NCI-H2196 treated with DMSO at 0.1 percent for 48 hours (cell line): Measurements from ENCODE around the gene TAS1R3.
A peak's percentile ranks its signal among the peaks of the same experiment; 100 is the strongest.

Source experiments
- DNase-seq: peaks from one replicate; lab custom pipeline; 2025; ENCODE audit not compliant: unreplicated experiment; lab: John Stamatoyannopoulos, UW

The TAS1R3 gene

DNA sequence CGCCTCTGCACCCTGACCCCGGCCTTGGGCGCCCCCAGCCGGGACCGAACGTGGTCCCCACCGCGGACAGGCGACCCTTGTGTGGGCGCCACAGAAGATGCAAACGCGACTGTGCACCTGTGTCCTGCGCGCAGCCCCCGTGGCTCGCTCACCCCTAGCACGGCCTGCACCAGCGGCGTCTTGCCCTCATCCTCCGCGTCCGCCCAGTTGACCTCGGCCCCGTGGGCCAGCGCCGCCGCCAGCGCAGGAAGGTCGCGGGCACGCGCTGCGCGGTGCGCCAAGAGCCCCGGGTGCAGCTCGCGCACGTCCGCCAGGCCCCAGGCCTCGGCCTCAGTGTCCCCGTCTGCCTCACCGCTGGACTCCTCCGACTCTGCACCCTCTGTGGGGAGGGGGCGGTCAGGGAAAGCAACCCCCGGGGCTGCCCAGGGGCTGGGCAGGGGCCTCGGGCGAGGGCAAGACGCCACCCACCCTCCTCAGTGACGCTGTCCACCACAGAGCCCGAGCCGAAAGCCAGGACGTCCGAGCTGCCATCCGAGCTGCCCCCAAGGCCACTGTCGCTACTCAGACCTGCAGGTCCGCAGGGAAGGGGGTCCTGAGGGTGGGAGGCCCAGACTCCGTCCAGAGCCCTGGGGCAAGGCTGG is 36.7 kb upstream of the TAS1R3 start:
- no peak for DNase-seq

DNA sequence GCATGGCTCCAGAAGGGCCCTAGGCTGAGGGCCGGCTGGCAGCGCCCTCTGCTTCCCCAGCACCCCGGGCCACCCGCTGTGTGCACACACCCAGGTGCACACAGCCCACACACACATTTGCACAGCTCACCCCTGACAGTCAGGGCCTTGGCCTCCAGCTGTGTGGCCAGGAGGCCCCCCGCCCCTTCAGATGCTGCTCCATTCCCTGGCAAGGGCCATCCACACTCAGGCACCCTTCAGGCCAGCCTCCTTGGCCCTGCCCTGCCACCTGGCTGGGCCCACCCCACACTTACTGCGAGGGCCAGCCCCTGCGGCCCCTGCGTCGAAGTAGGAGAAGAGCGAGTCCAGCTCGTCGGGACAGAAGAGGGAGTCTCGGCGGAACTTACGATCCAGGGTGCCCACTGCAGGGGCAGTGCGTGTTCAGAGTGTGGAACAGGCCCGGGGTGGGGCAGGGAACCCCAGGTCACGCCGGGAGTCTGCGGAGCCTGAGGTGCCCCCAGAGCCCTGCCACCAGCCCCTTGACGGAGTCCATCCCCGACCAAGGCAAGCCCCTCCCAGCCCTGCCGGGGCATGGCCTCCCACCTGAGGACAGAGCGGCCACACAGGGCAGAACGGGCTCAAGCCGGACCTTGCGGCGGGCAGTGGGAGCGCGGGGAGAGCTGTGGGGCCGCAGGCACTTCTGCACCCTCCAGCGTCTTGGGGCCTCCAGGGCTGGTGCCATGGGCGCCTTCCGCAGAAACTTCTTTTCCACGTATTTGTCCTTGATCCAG is 35.7 kb upstream of the TAS1R3 start:
- DNase-seq = no peak

DNA sequence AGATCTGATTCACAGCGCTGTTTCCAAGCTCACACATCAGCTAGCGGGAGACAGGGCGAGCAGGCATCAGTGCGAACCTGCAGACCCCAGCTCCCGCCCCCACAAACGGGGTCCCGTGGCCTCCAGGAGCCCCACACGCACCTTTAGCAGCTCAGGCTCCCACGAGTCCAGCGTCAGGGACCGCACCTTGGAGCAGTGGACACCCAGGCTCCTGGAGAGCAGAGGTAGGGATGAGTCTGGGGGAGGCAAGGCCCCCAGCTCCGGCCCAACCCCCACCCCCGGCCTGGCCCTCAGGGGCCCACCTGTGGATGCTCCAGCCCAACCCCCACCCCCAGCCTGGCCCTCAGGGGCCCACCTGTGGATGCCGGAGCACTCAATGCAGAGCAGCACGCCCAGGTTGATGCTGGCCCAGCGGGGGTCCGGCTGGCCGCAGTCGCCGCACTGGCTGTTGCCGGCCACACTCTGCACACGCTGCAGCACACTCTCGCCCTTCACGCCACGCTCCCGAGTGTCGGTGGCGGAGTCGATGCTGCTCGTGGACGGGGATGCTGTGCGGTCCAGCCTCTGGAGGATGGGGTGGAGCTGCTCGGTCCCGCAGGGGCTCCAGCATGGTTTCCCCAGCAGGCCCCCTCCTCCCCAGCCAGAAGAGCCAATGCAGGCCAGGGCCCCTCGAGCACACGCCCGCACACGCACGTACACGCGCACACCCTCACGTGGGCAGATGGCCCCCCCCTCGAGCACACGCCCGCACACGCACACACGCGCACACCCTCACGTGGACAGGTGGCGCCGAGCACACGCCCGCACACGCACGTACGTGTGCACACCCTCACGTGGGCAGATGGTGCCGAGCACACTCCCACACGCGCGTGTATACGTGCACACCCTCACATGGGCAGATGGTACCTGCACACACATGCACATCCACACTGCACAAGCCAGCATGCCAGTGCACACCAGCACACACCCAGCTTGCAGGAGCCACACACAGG is 34.7 kb upstream of the TAS1R3 start:
- DNase-seq = no peak

DNA sequence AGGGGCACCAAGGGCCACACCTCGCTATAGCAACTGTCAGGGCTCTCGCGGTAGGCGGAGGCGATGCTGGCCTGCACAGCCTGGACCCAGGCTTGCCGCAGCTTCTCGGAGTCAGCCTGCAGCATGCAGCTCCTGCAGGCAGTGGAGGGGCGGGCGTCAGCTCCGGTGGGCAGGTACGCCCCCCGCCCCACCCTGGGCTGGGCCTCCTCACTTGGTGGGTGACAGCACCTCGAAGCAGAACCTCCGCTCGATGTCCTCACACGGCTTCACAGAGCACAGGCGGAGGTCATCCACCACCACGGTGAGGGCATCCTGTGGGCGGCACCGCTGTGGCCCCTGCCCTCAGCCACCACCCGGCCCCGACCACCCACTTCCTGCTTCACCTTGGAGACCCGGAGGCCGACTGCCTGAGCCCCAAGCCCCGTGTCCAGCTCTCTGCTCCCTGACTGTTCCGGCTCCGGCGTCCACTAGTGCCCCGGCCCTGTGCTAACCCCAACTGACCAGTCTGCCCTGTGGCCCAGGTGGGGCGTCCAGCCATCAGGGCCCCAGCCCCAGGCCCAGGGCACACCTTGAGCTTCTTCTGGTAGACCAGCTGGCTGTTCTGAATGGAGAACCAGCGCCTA is 33.2 kb upstream of the TAS1R3 start:
- DNase-seq = no peak

DNA sequence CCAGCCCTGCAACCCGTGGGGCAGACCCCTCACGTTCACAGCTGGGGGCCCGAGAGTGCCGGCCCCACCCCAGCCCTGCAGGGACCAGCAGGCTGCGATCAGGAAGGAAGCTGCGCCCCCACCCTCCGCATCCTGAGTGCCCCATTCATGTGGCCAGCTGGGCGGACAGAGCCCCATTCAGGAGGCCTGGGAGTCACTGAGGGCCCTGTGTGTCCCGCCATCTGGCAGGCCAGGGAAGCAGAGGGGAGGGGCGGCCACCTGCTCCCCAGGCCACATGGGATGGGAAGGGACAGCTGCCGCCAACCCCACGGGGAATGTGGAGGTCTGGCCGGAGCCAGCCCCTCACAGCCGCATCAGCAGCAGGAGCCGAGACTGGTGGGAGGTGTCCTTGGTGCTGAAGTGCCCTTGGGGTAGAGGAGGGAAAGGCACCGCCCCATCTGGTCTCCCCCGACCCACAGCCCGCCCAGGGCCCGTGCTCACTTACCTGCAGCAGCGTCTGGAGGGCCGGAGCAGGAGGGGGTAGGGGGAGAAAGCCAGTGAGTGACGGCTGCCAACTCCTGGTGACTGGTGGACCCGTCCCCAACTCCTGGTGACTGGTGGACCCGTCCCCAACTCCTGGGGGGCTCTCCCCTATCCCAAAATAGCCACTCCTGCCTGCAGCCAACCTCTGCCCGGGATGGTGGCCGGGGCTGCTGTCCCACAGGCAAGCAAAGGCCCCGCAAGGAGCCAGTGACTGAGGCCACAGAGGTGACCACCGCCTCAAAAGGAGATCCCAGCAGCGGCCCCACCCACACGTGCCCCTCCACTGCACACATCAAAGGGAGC is 32.0 kb upstream of the TAS1R3 start:
- DNase-seq = no peak

DNA sequence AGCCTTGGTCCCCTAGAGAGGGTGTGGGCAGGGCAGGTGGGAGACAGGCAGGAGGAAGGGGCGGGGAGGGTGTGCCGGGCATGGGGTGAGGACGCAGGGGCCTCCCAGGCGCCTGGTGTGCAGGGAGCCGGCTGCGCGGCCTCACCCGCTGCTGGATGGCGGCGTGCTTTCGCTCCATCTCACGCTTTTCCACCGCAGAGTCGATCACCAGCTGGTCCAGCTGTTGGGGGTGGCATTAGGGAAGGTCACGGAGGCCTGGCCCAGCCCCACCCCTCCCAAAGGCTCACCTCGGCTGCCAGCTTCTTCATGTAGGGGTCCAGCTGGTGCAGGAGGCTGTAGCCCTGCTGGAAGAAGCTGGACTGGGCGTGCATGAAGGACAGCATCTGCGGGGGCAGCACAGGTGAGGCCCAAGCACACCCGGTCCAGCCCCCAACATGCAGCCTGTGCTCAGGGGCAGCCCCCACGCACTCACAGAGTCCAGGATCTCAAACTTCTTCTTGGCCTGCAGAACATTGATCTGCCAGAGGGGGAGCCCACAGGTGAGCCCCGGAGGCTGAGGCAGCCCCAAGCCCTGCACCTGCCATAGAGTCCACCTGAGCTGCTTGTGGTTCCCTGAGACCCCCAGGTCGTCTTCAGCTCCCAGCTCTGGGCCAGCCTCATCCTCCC is 31.3 kb upstream of the TAS1R3 start:
- no peak for DNase-seq

DNA sequence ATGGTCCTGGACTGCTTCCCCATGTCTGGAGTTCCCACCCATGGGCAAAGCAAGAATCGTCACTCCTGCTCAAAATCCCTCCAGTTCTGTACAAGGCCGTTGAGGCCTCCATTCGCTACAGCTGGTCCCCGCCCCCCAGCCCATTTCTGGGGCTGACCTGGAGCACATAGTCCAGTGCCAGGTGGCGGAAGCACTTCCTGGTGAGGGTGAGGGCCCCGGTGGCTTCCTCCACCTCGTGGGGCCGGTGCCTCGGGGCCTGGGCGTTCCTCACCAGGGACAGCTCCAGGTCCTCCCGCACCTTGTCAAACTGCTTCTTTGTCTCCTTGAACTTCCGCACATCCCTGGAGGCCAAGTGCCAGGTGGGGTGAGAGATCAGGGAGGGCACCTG is 30.7 kb upstream of the TAS1R3 start:
- no peak for DNase-seq

DNA sequence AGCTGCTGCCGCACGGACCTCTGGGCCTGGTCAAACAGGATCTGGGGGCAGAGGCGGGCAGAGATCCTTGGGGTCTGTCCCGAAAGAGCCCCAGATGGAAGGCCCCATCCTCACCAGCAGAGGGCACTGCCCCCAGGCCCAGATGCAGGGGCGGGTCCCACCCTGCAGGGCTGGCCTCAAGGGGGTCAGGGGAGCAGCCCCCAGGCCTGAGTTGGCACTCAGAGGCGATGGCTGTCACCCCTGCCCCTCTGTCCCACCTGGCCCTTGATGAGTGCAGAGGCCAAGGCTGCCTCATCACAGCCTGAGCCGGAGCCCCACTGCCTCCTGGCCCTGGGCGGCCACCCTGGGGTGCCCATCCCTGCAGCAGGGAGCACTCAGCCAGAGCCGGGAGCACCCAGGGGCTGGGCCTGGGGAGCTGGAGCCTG is 29.1 kb upstream of the TAS1R3 start:
- no peak for DNase-seq

DNA sequence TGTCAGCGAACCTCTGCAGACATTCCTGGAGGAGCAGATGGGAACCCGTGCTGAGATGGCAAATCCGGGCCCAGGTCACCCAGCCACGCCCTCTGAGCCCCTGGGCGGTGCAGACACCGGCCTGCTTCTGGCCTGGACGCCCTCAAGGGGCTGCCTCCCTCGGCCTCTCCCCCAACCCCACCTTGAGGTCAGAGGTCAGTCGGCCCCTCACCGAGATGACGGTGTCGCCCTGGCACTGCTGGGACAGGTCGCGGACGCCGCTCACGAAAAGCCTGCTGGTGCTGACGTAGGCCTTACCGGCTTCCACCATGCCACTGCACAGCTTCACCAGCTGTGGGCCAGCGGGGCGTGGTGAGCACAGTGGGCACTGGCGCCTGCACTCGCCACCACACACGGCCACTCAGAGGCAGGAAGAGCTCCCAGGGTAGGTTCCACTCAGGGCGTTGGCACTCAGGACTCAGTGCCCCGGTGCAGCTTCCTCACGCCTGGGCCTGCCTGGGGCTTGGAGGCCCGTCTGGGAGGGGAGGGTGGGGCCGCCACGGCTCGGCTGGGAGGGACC is 28.1 kb upstream of the TAS1R3 start:
- DNase-seq = no peak

DNA sequence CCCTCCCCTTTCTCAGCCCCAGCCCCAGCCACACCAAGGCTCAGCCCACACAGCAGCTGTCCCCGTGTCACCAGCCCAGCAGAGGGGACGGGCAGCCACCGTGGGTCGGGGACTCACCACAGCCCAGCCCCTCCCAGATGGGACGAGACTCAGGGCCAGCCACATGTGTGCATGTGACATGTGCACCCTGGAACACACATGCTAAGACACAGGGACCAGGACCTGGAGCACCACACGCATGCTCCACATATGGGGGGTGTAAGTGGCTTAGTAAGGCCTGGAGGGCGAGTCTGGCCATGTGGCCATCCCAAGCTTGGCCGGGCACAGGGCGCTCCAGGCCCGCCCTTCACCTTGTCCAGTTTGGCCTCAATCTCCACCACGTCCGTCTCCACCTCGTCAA is 27.3 kb upstream of the TAS1R3 start:
- no peak for DNase-seq

DNA sequence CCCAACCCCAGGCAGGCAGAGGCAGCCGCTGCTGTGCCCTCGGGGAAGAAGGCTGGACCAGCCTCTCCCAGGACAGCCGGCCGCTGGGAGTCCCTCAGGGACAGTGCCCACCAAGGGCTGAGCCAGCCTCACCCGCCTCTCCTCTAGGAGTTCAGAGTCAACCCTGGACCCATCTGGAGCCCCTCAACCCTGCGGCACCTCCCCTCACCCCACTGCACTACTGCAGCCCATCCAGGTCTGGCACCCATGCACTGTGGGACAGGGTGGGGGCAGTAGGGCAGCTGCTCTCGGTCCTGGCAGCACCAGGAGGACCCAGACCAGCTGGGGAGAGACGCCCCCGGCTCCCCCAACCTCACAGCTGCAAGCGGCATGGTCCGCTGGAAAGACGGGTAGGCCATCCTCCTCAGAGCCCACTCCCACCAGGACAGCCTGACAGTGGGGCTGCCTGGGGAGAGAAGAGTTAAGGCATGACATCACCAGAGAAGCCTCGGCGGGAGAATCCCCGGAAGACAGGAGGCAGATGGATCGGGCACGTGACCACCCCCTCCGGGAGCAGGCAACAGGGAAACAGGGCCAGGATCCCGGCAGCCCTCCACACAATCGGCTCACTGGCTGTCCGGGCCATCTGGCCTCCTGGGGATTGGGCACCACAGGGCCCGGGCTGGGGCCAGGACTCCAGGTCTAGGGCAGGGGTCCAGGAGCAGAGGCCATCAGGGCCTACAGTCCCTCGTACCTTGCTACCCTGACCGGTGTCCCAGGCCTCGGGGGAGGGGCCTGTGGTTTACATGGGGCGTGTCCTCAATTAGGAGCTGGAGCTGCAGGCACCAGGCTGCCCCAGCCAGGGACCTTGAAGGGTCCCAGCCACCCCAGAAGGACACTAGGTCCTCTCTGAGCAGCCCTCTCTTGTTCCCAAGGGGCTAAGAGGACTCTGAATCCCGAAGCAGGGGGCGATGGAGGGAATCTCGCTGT is 26.5 kb upstream of the TAS1R3 start:
- DNase-seq = peak; percentile 80

DNA sequence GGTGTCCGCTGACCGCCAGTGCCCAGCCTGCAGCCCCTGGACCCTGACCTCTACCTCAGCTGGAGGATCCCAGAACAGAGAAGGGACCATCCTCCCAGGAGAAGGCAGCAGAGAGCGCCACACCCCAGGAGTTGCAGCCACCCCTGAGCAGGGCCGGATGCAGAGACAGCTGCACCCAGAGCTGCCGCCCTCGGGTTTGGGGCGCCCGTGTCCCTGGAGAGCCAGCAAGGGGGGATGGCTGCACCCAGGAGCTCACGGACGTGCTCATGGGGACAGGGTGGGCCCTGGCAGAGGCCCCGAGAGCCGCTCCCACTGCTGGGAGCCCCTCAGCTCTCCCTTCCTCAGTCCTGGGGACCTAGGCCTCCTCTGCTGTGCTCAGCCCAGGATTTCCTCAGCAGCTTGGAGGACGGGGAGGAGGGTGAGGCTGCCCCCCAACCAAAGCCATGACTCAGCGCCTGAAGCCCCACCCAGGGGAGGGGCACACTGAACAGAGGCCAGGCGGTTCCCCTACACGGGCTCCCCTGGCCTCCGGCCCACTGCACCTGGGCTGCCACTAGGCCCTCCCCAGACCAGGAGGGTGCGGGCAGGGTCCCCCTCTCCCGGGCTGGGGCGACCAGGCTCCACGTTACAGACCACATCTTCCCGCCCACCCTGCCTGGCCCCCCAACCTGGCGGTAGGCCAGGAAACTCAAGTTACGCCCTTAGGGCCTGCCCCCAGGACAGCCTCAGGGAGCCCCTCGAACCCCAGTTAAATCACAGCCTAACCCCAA is 25.6 kb upstream of the TAS1R3 start:
- peak; percentile 37 for DNase-seq

DNA sequence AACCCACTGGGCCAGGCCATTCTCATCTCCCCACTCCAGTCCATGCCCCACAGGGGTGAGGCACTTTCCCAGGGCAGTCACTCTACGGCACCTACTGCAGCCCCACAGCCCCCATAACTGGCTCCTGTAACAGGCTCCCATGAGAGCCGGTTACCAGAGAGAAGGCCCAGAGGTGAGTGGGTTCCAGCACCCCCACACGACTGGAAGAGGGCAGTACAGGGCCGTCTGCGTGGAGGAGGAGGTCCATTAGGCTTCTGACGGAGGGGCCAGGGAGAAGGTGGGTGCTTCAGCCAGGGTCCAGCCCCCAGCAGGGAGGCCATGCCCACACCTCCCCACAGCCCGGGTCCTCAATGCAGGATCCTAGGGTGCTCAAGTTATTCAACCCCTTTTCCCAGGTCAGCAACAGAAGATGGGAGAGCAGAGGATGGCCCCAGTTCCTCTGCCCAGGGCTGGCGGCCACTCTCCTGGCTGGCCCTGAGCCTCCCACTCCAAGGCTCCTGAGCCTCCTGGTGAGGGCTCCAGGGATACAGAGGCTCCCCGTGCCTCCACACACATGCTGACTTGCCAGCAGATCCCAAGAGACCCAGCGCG is 24.9 kb upstream of the TAS1R3 start:
- DNase-seq = no peak

DNA sequence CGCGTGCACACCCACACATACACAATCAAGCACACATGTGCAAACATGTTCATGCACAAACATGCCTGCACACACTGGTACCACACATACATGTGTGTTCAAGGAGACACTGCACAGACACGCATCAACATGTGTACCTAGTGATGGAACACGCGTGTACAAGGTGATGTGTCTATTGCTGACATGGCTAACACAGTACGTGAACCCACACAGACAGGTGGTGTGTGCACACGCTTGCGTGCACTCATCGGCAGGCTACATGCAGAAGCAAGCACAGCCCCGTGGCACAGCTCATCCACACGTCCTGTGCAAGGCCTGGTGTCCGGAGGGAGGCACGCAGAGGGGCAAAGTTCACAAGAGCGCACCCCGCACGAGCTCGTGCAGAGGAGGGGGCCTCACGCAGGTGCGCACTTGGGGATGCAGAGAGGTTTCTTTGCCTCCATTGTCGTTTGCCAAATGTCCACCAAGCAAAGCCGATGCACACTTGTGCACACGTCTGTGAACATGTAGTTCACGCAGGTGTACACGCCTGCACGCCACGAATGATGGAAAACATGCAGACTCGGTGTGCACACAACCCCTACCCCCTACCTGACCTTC is 24.3 kb upstream of the TAS1R3 start:
- DNase-seq = no peak

DNA sequence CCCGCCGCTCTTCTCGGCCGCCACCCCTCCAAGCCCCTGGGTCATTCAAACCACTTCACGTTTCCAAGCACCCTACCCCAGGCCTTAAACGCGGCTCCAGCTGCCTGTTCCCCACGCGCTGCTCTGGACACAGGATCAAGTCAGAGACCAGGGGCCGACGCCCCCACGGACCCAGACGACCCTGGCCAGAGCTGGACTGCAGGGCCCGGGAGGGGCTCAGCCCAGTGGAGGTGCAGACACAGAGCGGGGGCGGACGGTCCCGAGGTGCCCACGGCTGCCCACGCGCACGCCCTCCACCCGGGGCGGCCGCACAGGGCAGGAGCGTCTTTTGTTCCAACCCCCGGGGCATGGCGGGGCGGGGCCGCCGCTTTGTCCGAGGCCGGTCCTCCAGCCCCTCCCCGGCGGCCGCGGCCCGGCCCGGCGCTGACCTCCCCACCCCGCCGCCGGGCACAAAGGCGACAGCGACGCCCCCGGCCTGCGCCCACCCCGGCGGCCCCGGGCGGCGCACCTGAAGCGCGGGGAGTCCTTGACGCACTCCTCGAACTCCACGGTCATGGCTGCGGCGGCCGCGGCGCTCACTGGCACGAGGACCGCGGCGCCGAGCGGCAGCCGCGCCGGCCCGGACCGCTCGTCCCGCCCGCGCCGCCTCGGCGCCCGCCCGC is 23.7 kb upstream of the TAS1R3 start:
- DNase-seq = no peak
